HL-60 (cell line): ENCODE results near the gene EIF4ENIF1.
"Not testable (repeated sequence)": the region's sequence is repeated elsewhere in the genome, so short reads cannot be mapped to it uniquely, and the experiment has no call there.

Source experiments
- DNase-seq, 2 experiments: peaks; one replicate each; pipeline ENCODE4 v3.0.0-alpha.2; 2010 to 2020; ENCODE audit warnings: low read depth in 1 of 2, low spot score in 1 of 2
- H3K27ac ChIP-seq: fragments of 250-450 bp; sonication (Bioruptor Pico); replicated peaks from 2 replicates; pipeline ENCODE4 v1.5.1; 2020; ENCODE audit warnings: mild to moderate bottlenecking, moderate library complexity
- H3K27me3 ChIP-seq: fragments of 250-450 bp; sonication (Bioruptor Pico); 2 replicates; pipeline ENCODE4 v1.5.1; 2021; ENCODE audit warnings: mild to moderate bottlenecking, moderate library complexity; ENCODE audit not compliant: insufficient read depth, poor library complexity, severe bottlenecking
- H3K4me3 ChIP-seq: replicated peaks from 2 replicates; pipeline ENCODE4 v1.5.1; 2011; ENCODE audit warnings: mild to moderate bottlenecking, control low read depth, low read length; ENCODE audit not compliant: insufficient read depth
- GABPA ChIP-seq: IDR thresholded peaks from 2 replicates; pipeline ENCODE4 v1.6.1; 2012; ENCODE audit warnings: low read depth
- POLR2AphosphoS5 ChIP-seq: IDR thresholded peaks from 2 replicates; pipeline ENCODE4 v1.6.1; 2012; ENCODE audit warnings: low read depth
- SPI1 ChIP-seq: IDR thresholded peaks from 2 replicates; pipeline ENCODE4 v1.6.1; 2012; ENCODE audit warnings: low read depth, mild to moderate bottlenecking, borderline replicate concordance
- TF ChIP-seq, protein P1 (sequence below): IDR thresholded peaks from one replicate; pipeline ENCODE4 v1.5.1; 2011; ENCODE audit warnings: low read length, control low read depth, inconsistent platforms; ENCODE audit not compliant: insufficient read depth
- TF ChIP-seq, protein P2 (sequence below): IDR thresholded peaks from 2 replicates; pipeline ENCODE4 v1.6.1; 2012; ENCODE audit warnings: low read depth; ENCODE audit not compliant: insufficient replicate concordance

Gene EIF4ENIF1

DNA sequence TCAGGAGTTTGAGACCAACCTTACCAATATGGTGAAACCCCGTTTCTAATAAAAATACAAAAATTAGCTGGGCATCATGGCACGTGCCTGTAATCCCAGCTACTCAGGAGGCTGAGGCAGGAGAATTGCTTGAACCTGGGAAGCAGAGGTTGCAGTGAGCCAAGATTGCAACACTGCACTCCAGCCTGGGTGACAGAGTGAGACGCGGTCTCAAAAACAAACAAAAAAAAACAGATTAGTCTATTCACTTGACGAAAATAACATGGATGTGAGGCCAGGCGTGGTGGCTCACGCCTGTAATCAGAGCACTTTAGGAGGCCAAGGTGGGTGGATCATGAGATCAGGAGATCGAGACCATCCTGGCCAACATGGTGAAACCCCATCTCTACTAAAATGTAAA is 7.2 kb downstream of the EIF4ENIF1 start:
- not testable (repeated sequence) for H3K27me3 ChIP-seq, DNase-seq, H3K27ac ChIP-seq, H3K4me3 ChIP-seq

GRCh38 chr22:31481129-31481528 is 8.5 kb downstream of the EIF4ENIF1 start:
- no peak for DNase-seq
- no peaks in the 10 kb centered on the region for H3K27me3 ChIP-seq
- TF ChIP-seq, protein P1, sequence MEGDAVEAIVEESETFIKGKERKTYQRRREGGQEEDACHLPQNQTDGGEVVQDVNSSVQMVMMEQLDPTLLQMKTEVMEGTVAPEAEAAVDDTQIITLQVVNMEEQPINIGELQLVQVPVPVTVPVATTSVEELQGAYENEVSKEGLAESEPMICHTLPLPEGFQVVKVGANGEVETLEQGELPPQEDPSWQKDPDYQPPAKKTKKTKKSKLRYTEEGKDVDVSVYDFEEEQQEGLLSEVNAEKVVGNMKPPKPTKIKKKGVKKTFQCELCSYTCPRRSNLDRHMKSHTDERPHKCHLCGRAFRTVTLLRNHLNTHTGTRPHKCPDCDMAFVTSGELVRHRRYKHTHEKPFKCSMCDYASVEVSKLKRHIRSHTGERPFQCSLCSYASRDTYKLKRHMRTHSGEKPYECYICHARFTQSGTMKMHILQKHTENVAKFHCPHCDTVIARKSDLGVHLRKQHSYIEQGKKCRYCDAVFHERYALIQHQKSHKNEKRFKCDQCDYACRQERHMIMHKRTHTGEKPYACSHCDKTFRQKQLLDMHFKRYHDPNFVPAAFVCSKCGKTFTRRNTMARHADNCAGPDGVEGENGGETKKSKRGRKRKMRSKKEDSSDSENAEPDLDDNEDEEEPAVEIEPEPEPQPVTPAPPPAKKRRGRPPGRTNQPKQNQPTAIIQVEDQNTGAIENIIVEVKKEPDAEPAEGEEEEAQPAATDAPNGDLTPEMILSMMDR, result no peak
- TF ChIP-seq GABPA (no peak), SPI1 (no peak), POLR2AphosphoS5 (no peak)
- TF ChIP-seq, protein P2, sequence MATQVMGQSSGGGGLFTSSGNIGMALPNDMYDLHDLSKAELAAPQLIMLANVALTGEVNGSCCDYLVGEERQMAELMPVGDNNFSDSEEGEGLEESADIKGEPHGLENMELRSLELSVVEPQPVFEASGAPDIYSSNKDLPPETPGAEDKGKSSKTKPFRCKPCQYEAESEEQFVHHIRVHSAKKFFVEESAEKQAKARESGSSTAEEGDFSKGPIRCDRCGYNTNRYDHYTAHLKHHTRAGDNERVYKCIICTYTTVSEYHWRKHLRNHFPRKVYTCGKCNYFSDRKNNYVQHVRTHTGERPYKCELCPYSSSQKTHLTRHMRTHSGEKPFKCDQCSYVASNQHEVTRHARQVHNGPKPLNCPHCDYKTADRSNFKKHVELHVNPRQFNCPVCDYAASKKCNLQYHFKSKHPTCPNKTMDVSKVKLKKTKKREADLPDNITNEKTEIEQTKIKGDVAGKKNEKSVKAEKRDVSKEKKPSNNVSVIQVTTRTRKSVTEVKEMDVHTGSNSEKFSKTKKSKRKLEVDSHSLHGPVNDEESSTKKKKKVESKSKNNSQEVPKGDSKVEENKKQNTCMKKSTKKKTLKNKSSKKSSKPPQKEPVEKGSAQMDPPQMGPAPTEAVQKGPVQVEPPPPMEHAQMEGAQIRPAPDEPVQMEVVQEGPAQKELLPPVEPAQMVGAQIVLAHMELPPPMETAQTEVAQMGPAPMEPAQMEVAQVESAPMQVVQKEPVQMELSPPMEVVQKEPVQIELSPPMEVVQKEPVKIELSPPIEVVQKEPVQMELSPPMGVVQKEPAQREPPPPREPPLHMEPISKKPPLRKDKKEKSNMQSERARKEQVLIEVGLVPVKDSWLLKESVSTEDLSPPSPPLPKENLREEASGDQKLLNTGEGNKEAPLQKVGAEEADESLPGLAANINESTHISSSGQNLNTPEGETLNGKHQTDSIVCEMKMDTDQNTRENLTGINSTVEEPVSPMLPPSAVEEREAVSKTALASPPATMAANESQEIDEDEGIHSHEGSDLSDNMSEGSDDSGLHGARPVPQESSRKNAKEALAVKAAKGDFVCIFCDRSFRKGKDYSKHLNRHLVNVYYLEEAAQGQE, result no peak
- H3K4me3 ChIP-seq, result no peak overlapping the region
- H3K27ac ChIP-seq, result no peak overlapping the region

DNA sequence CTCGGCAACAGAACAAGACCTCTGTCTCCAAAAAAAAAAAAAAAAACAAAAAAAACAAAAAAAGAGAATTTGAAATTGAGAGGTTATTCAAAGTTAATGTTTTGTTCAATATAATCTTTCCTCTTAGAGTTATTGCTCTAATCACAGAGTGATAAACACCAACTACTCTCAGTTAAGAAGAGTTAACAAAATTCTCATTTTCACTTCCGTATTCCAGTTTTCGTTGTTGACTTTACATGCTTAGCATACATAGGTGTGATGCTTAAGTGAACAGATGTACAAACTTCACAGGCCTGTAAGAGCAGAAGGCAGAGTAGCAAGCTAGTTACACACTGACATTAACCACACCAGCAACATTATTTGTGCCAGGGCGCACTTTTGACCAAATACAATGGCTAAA is 12.3 kb downstream of the EIF4ENIF1 start:
- Histone ChIP-seq H3K27me3 (no peaks in the 10 kb centered on the region), H3K27ac (0 out of 2 replicates have a peak overlapping the region, but pooled peaks have one; percentile 7), H3K4me3 (no peak overlapping the region)
- no peak for DNase-seq
- no peak for TF ChIP-seq SPI1
- TF ChIP-seq POLR2AphosphoS5, result no peak
- TF ChIP-seq, protein P2, result no peak
- TF ChIP-seq GABPA, result no peak
- TF ChIP-seq, protein P1, result no peak

- no peaks in the 10 kb centered on the region for H3K27me3 ChIP-seq
- H3K4me3 ChIP-seq, result no peak overlapping the region
- TF ChIP-seq, protein P1, result no peak
- TF ChIP-seq, protein P2, result no peak
- no peak for DNase-seq
- no peak overlapping the region for H3K27ac ChIP-seq
Observed at GRCh38 chr22:31475800-31476199, 13.8 kb downstream of the EIF4ENIF1 start.
